ENCODE data around the gene VNN1. TPM values are rescaled to one million over a fixed set of nuclear protein-coding genes. Genes with fewer than 3 reads are reported as not detected.
A peak's percentile ranks its signal among the peaks of the same experiment; 100 is the strongest.

The VNN1 gene
- total and polyA plus RNA-seq, 11 donors = 0.29 to 2.2 (median 0.49) TPM

GRCh38 chr6:132733814-132734213, 20.0 kb upstream of the VNN1 start:
- ATAC-seq (peak in 1 of 4 donors; percentile 45), DNase-seq (no peak)
- Histone ChIP-seq H3K27ac (peak overlapping the region in 1 of 12 donors; percentile 25), H3K36me3 (no peaks in the 10 kb centered on the region), H3K4me1 (peaks cover 0 to 23% (median 0%) of the 10 kb centered on the region in 12 donors), H3K9me3 (no peaks in the 10 kb centered on the region), H3K4me3 (no peak overlapping the region), H3K27me3 (no peaks in the 10 kb centered on the region)
- 72 to 81% (median 75%) methylated on average over 1 of the region's 1 CpG for WGBS, 4 donors
- TF ChIP-seq CTCF (IDR thresholded peaks at IDR 0.05) (no peak), POLR2A (IDR thresholded peaks at IDR 0.05) (no peak)
- intact Hi-C loops (cut with DNase I) = no loop called here

GRCh38 chr6:132733283-132733682, 19.4 kb upstream of the VNN1 start:
- ATAC-seq = no peak
- Histone ChIP-seq H3K36me3 (no peaks in the 10 kb centered on the region), H3K27me3 (no peaks in the 10 kb centered on the region), H3K4me3 (no peak overlapping the region), H3K4me1 (peaks cover 0 to 23% (median 0%) of the 10 kb centered on the region in 12 donors), H3K9me3 (no peaks in the 10 kb centered on the region), H3K27ac (no peak overlapping the region)
- TF ChIP-seq POLR2A (IDR thresholded peaks at IDR 0.05) (no peak), CTCF (IDR thresholded peaks at IDR 0.05) (no peak)
- intact Hi-C loops (cut with DNase I) = no loop called here
- no peak for DNase-seq
- WGBS, 4 donors = 61 to 68% (median 65%) methylated on average over 2 of the region's 2 CpGs

- DNase-seq = no peak
- Histone ChIP-seq H3K27ac (no peak overlapping the region), H3K4me3 (no peak overlapping the region), H3K9me3 (no peaks in the 10 kb centered on the region), H3K36me3 (no peaks in the 10 kb centered on the region), H3K27me3 (no peaks in the 10 kb centered on the region), H3K4me1 (peaks cover 0 to 14% (median 0%) of the 10 kb centered on the region in 12 donors)
- 77 to 91% (median 81%) methylated on average over 2 of the region's 2 CpGs for WGBS, 4 donors
- intact Hi-C loops (cut with DNase I) = no loop called here
- TF ChIP-seq POLR2A (IDR thresholded peaks at IDR 0.05) (no peak), CTCF (IDR thresholded peaks at IDR 0.05) (no peak)
- no peak for ATAC-seq
Measured at GRCh38 chr6:132731086-132731485, 17.2 kb upstream of the VNN1 start.

GRCh38 chr6:132730560-132730959, 16.7 kb upstream of the VNN1 start:
- Histone ChIP-seq H3K9me3 (no peaks in the 10 kb centered on the region), H3K27ac (no peak overlapping the region), H3K27me3 (no peaks in the 10 kb centered on the region), H3K4me3 (no peak overlapping the region), H3K4me1 (peaks cover 0 to 10% (median 0%) of the 10 kb centered on the region in 12 donors), H3K36me3 (no peaks in the 10 kb centered on the region)
- 72 to 79% (median 75%) methylated on average over 3 of the region's 3 CpGs for WGBS, 4 donors
- intact Hi-C loops (cut with DNase I) = no loop called here
- ATAC-seq (no peak), DNase-seq (no peak)
- no peak for TF ChIP-seq POLR2A (IDR thresholded peaks at IDR 0.05)
- no peak for TF ChIP-seq CTCF (IDR thresholded peaks at IDR 0.05)

All from heart left ventricle (tissue), 16 donors.